Fibroblast of skin of left biceps (primary cell): ENCODE results near the gene ABCD2.
"Not testable (repeated sequence)": the region's sequence is repeated elsewhere in the genome, so short reads cannot be mapped to it uniquely, and the experiment has no call there.

ENCODE experiments used
- DNase-seq, 2 experiments: peaks; one replicate each; pipeline ENCODE4 v3.0.0-alpha.2; 2013; ENCODE audit warnings: low read depth in 2 of 2

Gene ABCD2

GRCh38 chr12:39619660-39620433 is at the start of gene ABCD2:
Gene ABCD2, minus strand, starts transcription at chr12:39619803. Its CDS starts 188 bp downstream, at chr12:39619615.
- DNase-seq: peak; percentile 56 to 59

- DNase-seq: no peak
Measured at GRCh38 chr12:39660101-39660500, 40.5 kb upstream of the ABCD2 start.

GRCh38 chr12:39647383-39647782 is 27.8 kb upstream of the ABCD2 start:
- no peak for DNase-seq

- no peak for DNase-seq
Measured at GRCh38 chr12:39646963-39647362, 27.4 kb upstream of the ABCD2 start.

GRCh38 chr12:39643052-39643451 is 23.4 kb upstream of the ABCD2 start:
- no peak for DNase-seq

GRCh38 chr12:39638840-39639239 is 19.2 kb upstream of the ABCD2 start:
- DNase-seq: no peak

GRCh38 chr12:39638178-39638577 is 18.6 kb upstream of the ABCD2 start:
- no peak for DNase-seq

GRCh38 chr12:39632670-39633069 is 13.1 kb upstream of the ABCD2 start:
- DNase-seq: no peak

GRCh38 chr12:39628836-39629235 is 9.2 kb upstream of the ABCD2 start:
- no peak for DNase-seq

GRCh38 chr12:39627914-39628313 is 8.3 kb upstream of the ABCD2 start:
- no peak for DNase-seq

GRCh38 chr12:39626033-39626814 is 6.6 kb upstream of the ABCD2 start:
- no peak for DNase-seq

GRCh38 chr12:39623919-39624318 is 4.3 kb upstream of the ABCD2 start:
- DNase-seq: no peak

GRCh38 chr12:39623160-39623559 is 3.6 kb upstream of the ABCD2 start:
- DNase-seq: not testable (repeated sequence)

GRCh38 chr12:39622306-39622705 is 2.7 kb upstream of the ABCD2 start:
- no peak for DNase-seq

- no peak for DNase-seq
Measured at GRCh38 chr12:39621670-39622069, 2.1 kb upstream of the ABCD2 start.

GRCh38 chr12:39620659-39621658 is 1.4 kb upstream of the ABCD2 start:
- no peak for DNase-seq

- DNase-seq: no peak
Measured at GRCh38 chr12:39619316-39619659, 315 bp downstream of the ABCD2 start.

GRCh38 chr12:39618701-39619100 is 902 bp downstream of the ABCD2 start:
- DNase-seq: no peak

GRCh38 chr12:39617887-39618286 is 1.7 kb downstream of the ABCD2 start:
- no peak for DNase-seq

- DNase-seq: no peak
Measured at GRCh38 chr12:39616666-39617065, 2.9 kb downstream of the ABCD2 start.

GRCh38 chr12:39616251-39616650 is 3.4 kb downstream of the ABCD2 start:
- no peak for DNase-seq

GRCh38 chr12:39613525-39613924 is 6.1 kb downstream of the ABCD2 start:
- DNase-seq: no peak
